HG02642 (cell line): ENCODE data around the gene DPF3.

Experiments used
- ATAC-seq: cut with Tn5 transposase; IDR thresholded peaks from one replicate; pipeline ENCODE4 v1.9.1; 2021; ENCODE audit warnings: mild to moderate bottlenecking; ENCODE audit not compliant: unreplicated experiment, poor library complexity

Gene DPF3

GRCh38 chr14:72730468-72730867 is 163.4 kb downstream of the DPF3 start:
- no peak for ATAC-seq

- ATAC-seq: no peak
These were observed 167.5 kb downstream of the DPF3 start for GRCh38 chr14:72726444-72726843.

GRCh38 chr14:72723858-72724530 is 169.9 kb downstream of the DPF3 start:
- no peak for ATAC-seq

GRCh38 chr14:72722201-72722785 is 171.6 kb downstream of the DPF3 start:
- ATAC-seq: no peak

- ATAC-seq: no peak
These were observed 172.8 kb downstream of the DPF3 start for GRCh38 chr14:72721083-72721482.

GRCh38 chr14:72717220-72717619 is 176.7 kb downstream of the DPF3 start:
- no peak for ATAC-seq

- ATAC-seq: no peak
These were observed 177.4 kb downstream of the DPF3 start for GRCh38 chr14:72716476-72716875.

- ATAC-seq: no peak
These were observed 178.1 kb downstream of the DPF3 start for GRCh38 chr14:72715850-72716228.

- no peak for ATAC-seq
These were observed 178.6 kb downstream of the DPF3 start for GRCh38 chr14:72715215-72715849.

GRCh38 chr14:72714871-72715214 is 179.1 kb downstream of the DPF3 start:
- ATAC-seq: no peak

- peak; percentile 57 for ATAC-seq
These were observed 179.8 kb downstream of the DPF3 start for GRCh38 chr14:72714094-72714493.

- no peak for ATAC-seq
These were observed 182.0 kb downstream of the DPF3 start for GRCh38 chr14:72711936-72712335.

GRCh38 chr14:72709916-72710611 is 183.8 kb downstream of the DPF3 start:
- ATAC-seq: no peak

GRCh38 chr14:72708708-72709475 is 185.0 kb downstream of the DPF3 start:
- ATAC-seq: no peak

GRCh38 chr14:72708222-72708621 is 185.7 kb downstream of the DPF3 start:
- ATAC-seq: no peak

- ATAC-seq: no peak
These were observed 187.4 kb downstream of the DPF3 start for GRCh38 chr14:72706485-72706884.

GRCh38 chr14:72704502-72704901 is 189.4 kb downstream of the DPF3 start:
- no peak for ATAC-seq

- no peak for ATAC-seq
These were observed 192.3 kb downstream of the DPF3 start for GRCh38 chr14:72701605-72702004.

GRCh38 chr14:72701237-72701565 is 192.7 kb downstream of the DPF3 start:
- ATAC-seq: no peak

GRCh38 chr14:72700338-72701236 is 193.3 kb downstream of the DPF3 start:
- ATAC-seq: no peak
